GM10266 (cell line): ENCODE data around the gene PDILT.
"Not testable (repeated sequence)": the region's sequence is repeated elsewhere in the genome, so short reads cannot be mapped to it uniquely, and the experiment has no call there.

Experiments
- DNase-seq: peaks from one replicate; pipeline ENCODE4 v3.0.0; 2012; ENCODE audit errors: extremely low spot score
- CTCF ChIP-seq: IDR thresholded peaks from 2 replicates; pipeline ENCODE4 v1.5.1; 2012; ENCODE audit warnings: mild to moderate bottlenecking, low read depth; ENCODE audit not compliant: control insufficient read depth, insufficient read depth; ENCODE audit errors: missing control alignments

The PDILT gene

GRCh38 chr16:20404637-20405036, at the start of gene PDILT:
PDILT (minus strand) TSS chr16:20404737; CDS start chr16:20399300, 5,437 bp downstream.
- no peak for TF ChIP-seq CTCF
- no peak for DNase-seq

GRCh38 chr16:20453633-20454032, 49.1 kb upstream of the PDILT start:
- not testable (repeated sequence) for DNase-seq

GRCh38 chr16:20451364-20451763, 46.8 kb upstream of the PDILT start, which contains the start of gene ACSM2A:
ACSM2A (plus strand) TSS chr16:20451521; CDS start chr16:20460115, 8,594 bp downstream.
- DNase-seq: not testable (repeated sequence)

- not testable (repeated sequence) for DNase-seq
Observed at GRCh38 chr16:20446652-20447393, 42.3 kb upstream of the PDILT start.

GRCh38 chr16:20441859-20442258, 37.3 kb upstream of the PDILT start:
- DNase-seq: not testable (repeated sequence)

- DNase-seq: no peak
- no peak for TF ChIP-seq CTCF
Observed at GRCh38 chr16:20441191-20441590, 36.7 kb upstream of the PDILT start.

GRCh38 chr16:20440731-20441130, 36.2 kb upstream of the PDILT start:
- DNase-seq: not testable (repeated sequence)

GRCh38 chr16:20439820-20440231, 35.3 kb upstream of the PDILT start:
- DNase-seq: not testable (repeated sequence)

- DNase-seq: not testable (repeated sequence)
Observed at GRCh38 chr16:20438950-20439349, 34.4 kb upstream of the PDILT start.

GRCh38 chr16:20430948-20431347, 26.4 kb upstream of the PDILT start:
- no peak for TF ChIP-seq CTCF
- DNase-seq: no peak

- not testable (repeated sequence) for DNase-seq
Observed at GRCh38 chr16:20430480-20430879, 25.9 kb upstream of the PDILT start.

GRCh38 chr16:20429499-20429898, 25.0 kb upstream of the PDILT start:
- DNase-seq: not testable (repeated sequence)

- not testable (repeated sequence) for DNase-seq
Observed at GRCh38 chr16:20427401-20427797, 22.9 kb upstream of the PDILT start.
